ENCODE data around the gene SLC10A7. TPM values are rescaled to one million over a fixed set of nuclear protein-coding genes. Genes with fewer than 3 reads are reported as not detected.

Gene SLC10A7
- total and polyA plus RNA-seq, 9 of the 15 experiments (the other 6 are each of a cell fraction or from before 2014, with no cell fraction given) = 6.4 to 22.8 (median 16.1) TPM

GRCh38 chr4:146329050-146329716 is 192.6 kb downstream of the SLC10A7 start:
- no peak for ATAC-seq
- no peak overlapping the region for H3K27ac ChIP-seq (ENCODE audit: extremely low read depth, low read depth, low read length)
- H4K20me1 ChIP-seq (replicated peaks; ENCODE audit: control insufficient read depth, insufficient read depth, low read length) = 0 out of 2 replicates have a peak, but pooled peaks cover 3% of the 10 kb centered on the region
- H3K9me3 ChIP-seq (replicated peaks; ENCODE audit: control insufficient read depth, insufficient read depth, low read depth, low read length) = no peaks in the 10 kb centered on the region
- H3K9me1 ChIP-seq (ENCODE audit: control insufficient read depth, insufficient read depth, low read length) = no peaks in the 10 kb centered on the region
- no peak for FAIRE-seq
- no peaks in the 10 kb centered on the region for H3K4me1 ChIP-seq (replicated peaks in 1 of 2; ENCODE audit: control insufficient read depth in 2 of 2, insufficient read depth in 2 of 2, low read length in 2 of 2)
- CTCF ChIA-PET (ENCODE audit: low intra/inter-chr PET ratio) = no interaction called here
- H3K4me3 ChIP-seq = no peak overlapping the region
- DNase-seq (ENCODE audit: extremely low read depth in 1 of 4, low spot score in 3 of 4) = no peak
- in situ Hi-C loops (cut with MboI) (no loop called here), intact Hi-C loops (cut with micrococcal nuclease) (no loop called here)
- H2AFZ ChIP-seq (ENCODE audit: low read depth, low read length) = no peak overlapping the region
- H3K36me3 ChIP-seq (ENCODE audit: control insufficient read depth, insufficient read depth, low read length) = no peaks in the 10 kb centered on the region
- POLR2A ChIA-PET = no interaction called here
- H3K79me2 ChIP-seq (ENCODE audit: control insufficient read depth, insufficient read depth, low read length) = no peaks in the 10 kb centered on the region
- no TSS peak for BruUV-seq (replicated peaks)
- no peak overlapping the region for H3K4me2 ChIP-seq (ENCODE audit: insufficient read depth, low read length)
- H3K27me3 ChIP-seq (ENCODE audit: control insufficient read depth in 2 of 2, insufficient read depth in 2 of 2, low read length in 2 of 2) = no peaks in the 10 kb centered on the region
- no peak overlapping the region for H3K9ac ChIP-seq (ENCODE audit: insufficient read depth in 1 of 2, low read depth in 2 of 2, low read length in 2 of 2)
- TF ChIP-seq ZNF609 (CRISPR knock-in tag; IDR thresholded peaks at IDR 0.05; ENCODE audit: borderline replicate concordance) (no peak), RBM14 (IDR thresholded peaks at IDR 0.05; ENCODE audit: borderline replicate concordance, insufficient read depth, low read depth, low read length) (no peak), PCBP1 (IDR thresholded peaks at IDR 0.05; ENCODE audit: low read depth, low read length, poor library complexity, severe bottlenecking) (no peak), NRF1 (conservative IDR thresholded peaks at IDR 0.05 in 1 of 2, IDR thresholded peaks at IDR 0.05 in 1 of 2) (no peak), IRF9 (tag; IDR thresholded peaks at IDR 0.05) (no peak), GTF2A2 (tag; IDR thresholded peaks at IDR 0.05) (no peak), ZBTB1 (CRISPR knock-in tag; IDR thresholded peaks at IDR 0.05; ENCODE audit: borderline replicate concordance, low read depth) (no peak)
- TF ChIP-seq, protein P1, sequence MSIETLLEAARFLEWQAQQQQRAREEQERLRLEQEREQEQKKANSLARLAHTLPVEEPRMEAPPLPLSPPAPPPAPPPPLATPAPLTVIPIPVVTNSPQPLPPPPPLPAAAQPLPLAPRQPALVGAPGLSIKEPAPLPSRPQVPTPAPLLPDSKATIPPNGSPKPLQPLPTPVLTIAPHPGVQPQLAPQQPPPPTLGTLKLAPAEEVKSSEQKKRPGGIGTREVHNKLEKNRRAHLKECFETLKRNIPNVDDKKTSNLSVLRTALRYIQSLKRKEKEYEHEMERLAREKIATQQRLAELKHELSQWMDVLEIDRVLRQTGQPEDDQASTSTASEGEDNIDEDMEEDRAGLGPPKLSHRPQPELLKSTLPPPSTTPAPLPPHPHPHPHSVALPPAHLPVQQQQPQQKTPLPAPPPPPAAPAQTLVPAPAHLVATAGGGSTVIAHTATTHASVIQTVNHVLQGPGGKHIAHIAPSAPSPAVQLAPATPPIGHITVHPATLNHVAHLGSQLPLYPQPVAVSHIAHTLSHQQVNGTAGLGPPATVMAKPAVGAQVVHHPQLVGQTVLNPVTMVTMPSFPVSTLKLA (conservative IDR thresholded peaks at IDR 0.05) = no peak
- TF ChIP-seq, protein P2, sequence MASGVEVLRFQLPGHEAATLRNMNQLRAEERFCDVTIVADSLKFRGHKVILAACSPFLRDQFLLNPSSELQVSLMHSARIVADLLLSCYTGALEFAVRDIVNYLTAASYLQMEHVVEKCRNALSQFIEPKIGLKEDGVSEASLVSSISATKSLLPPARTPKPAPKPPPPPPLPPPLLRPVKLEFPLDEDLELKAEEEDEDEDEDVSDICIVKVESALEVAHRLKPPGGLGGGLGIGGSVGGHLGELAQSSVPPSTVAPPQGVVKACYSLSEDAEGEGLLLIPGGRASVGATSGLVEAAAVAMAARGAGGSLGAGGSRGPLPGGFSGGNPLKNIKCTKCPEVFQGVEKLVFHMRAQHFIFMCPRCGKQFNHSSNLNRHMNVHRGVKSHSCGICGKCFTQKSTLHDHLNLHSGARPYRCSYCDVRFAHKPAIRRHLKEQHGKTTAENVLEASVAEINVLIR (CRISPR knock-in tag; IDR thresholded peaks at IDR 0.05) = no peak
- TF ChIP-seq, protein P3, sequence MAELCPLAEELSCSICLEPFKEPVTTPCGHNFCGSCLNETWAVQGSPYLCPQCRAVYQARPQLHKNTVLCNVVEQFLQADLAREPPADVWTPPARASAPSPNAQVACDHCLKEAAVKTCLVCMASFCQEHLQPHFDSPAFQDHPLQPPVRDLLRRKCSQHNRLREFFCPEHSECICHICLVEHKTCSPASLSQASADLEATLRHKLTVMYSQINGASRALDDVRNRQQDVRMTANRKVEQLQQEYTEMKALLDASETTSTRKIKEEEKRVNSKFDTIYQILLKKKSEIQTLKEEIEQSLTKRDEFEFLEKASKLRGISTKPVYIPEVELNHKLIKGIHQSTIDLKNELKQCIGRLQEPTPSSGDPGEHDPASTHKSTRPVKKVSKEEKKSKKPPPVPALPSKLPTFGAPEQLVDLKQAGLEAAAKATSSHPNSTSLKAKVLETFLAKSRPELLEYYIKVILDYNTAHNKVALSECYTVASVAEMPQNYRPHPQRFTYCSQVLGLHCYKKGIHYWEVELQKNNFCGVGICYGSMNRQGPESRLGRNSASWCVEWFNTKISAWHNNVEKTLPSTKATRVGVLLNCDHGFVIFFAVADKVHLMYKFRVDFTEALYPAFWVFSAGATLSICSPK (IDR thresholded peaks at IDR 0.05; ENCODE audit: borderline replicate concordance) = no peak

Data from K562 (cell line).